HG02938 (cell line): Measurements from ENCODE around the gene PIGM.

Experiments used
- ATAC-seq: cut with Tn5 transposase; IDR thresholded peaks from one replicate; pipeline ENCODE4 v1.9.1; 2021; ENCODE audit warnings: mild to moderate bottlenecking, moderate library complexity; ENCODE audit not compliant: unreplicated experiment

The PIGM gene

GRCh38 chr1:159990005-159990404, 41.8 kb downstream of the PIGM start:
- no peak for ATAC-seq

- no peak for ATAC-seq
These were observed 42.2 kb downstream of the PIGM start for GRCh38 chr1:159989581-159989980.

- ATAC-seq, result no peak
These were observed 43.8 kb downstream of the PIGM start for GRCh38 chr1:159988006-159988405.

GRCh38 chr1:159987186-159987585, 44.6 kb downstream of the PIGM start:
- ATAC-seq, result no peak

- no peak for ATAC-seq
These were observed 45.3 kb downstream of the PIGM start for GRCh38 chr1:159986531-159986930.

- ATAC-seq, result no peak
These were observed 45.7 kb downstream of the PIGM start for GRCh38 chr1:159986093-159986492.

GRCh38 chr1:159985473-159985872, 46.3 kb downstream of the PIGM start:
- ATAC-seq, result no peak

GRCh38 chr1:159983681-159984080, 48.1 kb downstream of the PIGM start:
- ATAC-seq, result no peak

- ATAC-seq, result no peak
These were observed 49.5 kb downstream of the PIGM start for GRCh38 chr1:159982280-159982679.

GRCh38 chr1:159981351-159982055, 50.3 kb downstream of the PIGM start:
- no peak for ATAC-seq

- no peak for ATAC-seq
These were observed 51.0 kb downstream of the PIGM start for GRCh38 chr1:159980786-159981185.

- ATAC-seq, result no peak
These were observed 51.7 kb downstream of the PIGM start for GRCh38 chr1:159980076-159980475.

GRCh38 chr1:159979257-159979656, 52.5 kb downstream of the PIGM start:
- no peak for ATAC-seq

GRCh38 chr1:159978107-159978398, 53.7 kb downstream of the PIGM start:
- ATAC-seq, result no peak

GRCh38 chr1:159977364-159978106, 54.3 kb downstream of the PIGM start:
- ATAC-seq, result no peak
